HL-60/S4 treated with retinoic acid at 250 ng/mL for 4 days and 3 days (cell line): ENCODE results near the gene MARCOL.

Experiments
- in situ Hi-C: fragments of 300-500 bp; cut with MboI; formaldehyde crosslinking; loops from 2 replicates; pipeline ENCODE4 v1.7.0; 2022; ENCODE audit warnings: low sequenced_read_pairs

Gene MARCOL, protein sequence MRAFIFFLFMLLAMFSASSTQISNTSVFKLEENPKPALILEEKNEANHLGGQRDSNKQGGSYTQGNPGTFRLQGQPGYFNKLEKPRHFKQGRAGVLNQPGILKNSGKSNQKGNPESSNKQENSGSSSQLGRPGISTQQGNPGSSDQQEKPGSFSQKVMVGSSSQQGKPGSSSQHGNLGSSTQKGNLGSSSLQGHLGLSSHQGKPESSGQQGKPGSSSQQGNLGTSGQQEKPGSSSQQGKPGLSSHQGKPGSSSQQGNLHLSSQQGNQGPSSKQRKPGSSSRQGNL

DNA sequence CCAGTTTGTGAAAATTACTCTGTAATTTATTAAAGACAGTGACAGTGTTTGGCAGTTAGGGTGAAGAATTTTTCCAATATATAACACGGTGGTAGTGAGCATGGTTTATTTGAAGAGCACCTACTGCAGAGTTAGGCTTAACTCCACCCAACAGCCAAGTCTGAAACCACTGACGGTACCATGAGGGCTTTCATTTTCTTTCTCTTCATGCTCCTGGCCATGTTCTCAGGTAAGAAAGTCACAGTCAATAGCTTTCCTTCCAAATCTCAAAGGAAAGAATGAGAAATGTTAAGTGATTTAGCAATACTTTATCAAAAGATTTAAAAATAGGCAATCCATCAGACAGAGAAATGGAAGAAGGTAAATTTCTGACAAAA is at the start of gene MARCOL:
Gene MARCOL (plus strand): TSS at position 108 of the 377 bp plus-strand sequence. CDS start 73 bp downstream, at position 181.
- in situ Hi-C loops: no loop called here

DNA sequence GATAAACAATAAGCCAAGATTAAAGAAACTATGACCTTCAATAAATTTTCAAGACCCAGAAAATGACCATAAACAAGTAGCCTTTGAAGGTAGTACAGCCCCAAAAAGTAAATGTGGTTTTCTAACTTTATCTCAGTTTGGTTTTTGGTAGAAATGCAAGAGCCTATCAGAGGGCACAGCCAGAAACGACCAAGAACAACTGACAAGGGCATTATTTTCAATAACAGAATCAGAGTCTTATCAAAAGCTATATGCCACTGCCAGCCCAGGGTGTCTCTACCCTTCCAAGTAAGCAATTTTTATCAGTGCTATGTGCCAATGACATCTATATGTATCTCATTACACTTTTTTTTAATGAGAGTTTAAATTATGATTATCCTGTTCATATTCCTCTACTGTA is 47.3 kb upstream of the MARCOL start:
- in situ Hi-C loops: loop anchor here (25.0 kb wide), 1 partner anchor 546 kb away; no protein-coding TSS in a partner anchor

DNA sequence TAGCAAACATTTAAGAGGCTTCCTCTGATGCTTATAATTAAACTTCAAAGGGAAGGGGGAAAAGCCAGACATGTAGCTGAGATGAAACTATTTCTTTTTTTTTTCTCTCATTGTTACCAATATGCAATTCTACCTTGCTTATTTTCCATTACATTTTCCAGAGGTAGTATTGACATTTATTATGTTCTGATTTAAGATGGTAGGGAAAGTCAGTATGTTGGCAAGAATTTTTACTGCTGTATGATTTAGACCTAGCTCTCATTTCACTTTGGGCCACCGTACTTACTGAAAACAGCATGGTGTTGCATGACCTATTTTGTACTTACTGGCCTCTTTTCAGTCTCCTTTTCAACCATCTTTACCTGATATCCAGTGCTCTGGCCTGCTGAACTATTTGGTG is 45.1 kb upstream of the MARCOL start:
- in situ Hi-C loops: loop anchor here (25.0 kb wide), 1 partner anchor 544 kb away; no protein-coding TSS in a partner anchor

DNA sequence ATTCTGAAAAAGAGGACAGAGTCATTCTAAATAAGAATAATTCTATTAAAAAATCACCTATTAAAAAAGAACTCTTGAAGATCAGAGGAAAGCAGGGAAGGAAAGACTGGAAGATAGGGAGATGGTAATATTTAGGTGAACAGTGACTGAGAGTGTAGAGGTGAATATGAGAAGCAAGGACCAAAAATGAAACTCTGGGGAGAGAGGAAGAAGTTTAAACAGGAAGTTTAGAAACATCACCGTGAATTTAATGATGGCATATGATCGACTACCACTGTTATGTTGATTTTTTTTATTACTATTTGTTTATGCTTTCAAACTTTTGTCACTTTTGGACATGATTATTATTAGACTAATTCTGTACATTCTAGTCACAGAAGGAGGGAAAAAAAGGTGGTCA is 37.2 kb upstream of the MARCOL start:
- in situ Hi-C loops: no loop called here

DNA sequence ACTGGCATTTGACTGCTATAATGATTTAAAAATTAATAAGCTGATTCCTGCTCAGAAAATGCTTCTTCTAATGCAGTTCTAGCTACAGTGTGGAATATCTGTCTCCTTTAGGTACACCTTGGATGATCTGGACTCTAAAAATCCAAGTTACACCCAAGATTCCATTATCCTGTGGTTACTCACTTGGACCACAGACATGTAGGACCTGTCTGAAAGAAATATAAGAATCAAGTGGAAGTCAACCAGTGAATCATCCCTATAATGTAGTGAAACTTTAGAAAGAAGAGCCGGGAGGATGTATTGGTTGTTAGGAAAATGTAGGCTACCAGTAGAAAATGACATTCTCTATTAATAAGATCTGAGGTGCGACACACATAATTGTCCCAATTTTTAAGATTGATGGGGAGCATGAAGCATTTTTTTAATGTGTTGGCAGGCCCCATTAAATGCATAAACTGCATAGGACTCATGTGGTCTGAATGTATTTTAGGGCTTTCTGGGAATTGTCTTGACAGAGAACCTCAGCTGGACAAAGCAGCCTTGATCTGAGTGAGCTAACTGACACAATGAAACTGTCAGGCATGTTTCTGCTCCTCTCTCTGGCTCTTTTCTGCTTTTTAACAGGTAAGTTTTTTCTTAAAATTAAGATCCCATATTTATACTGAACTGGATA is 35.7 kb upstream of the MARCOL start, which contains the start of gene SPINK6:
Gene SPINK6 (plus strand): TSS at position 512 of the 673 bp plus-strand sequence. CDS start 55 bp downstream, at position 567.
- in situ Hi-C loops: no loop called here

DNA sequence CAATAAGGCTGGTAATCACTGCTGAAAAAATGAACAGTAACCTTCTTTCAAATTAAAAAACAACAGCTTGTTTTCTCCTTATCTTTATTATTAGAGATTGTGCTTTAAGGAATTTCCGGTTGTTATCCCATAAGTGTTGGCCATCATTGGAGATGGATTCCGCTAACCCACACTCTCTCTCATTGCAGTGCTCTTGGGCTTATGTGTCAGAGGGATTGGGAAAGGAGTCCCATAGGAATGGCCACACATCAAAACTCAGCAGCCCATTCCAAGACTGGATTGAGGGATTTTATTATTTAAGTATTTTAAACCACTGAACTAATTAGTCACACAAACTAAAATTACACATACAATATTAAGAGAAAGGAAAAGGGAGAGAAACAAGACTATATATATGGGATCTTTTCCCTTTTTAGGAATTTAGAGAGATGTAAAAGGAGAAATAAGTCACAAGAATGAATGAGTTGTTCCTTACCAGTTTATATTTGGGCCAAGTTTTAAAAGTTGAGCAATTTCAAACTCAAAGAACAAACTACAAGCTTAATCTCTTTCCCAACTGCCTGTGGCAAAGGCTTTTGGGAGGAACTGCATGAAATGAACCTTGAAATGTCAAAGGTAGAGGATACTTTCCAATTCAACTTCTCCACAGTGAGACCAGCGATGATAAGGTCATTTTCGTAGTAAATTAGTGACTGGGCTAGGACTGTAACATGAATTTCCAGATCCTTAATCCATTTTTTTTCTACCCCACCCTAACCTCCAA is 33.1 kb upstream of the MARCOL start:
- in situ Hi-C loops: no loop called here

DNA sequence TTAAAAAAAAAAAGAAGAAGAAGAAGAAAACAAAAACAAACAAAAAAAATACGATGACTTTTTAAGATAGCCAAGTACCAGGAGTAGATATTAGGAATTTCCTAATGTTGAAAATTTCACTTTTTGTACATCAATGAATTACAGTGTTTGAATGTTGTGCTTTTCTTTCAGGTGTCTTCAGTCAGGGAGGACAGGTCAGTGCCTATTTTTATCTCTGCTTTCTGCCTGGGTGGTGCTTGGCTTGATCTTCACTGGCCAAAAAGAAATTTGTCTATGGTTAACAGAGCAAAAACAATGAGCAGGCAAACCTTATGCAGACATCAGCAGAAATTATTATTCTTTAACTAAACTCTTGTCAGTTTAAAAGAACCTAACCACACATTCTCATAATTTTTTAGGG is 32.5 kb upstream of the MARCOL start:
- in situ Hi-C loops: no loop called here

DNA sequence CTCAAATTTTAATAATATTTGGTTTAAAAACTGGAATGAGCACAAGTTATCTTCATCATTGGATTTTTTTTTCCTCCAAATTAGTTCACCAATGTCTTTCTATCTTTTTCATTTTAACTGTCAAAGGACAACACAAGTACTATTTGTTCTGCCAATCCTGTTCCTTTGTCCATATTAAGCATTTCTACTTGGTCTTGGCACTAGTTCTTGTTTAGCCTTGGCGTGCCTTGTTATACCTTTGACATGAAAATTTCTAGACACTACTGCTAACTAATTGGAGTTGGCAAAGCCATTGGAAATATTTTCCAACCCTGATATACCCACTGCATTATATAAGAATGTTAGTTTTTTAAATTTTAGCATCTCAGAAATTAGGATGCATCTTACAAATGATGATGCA is 31.7 kb upstream of the MARCOL start:
- in situ Hi-C loops: no loop called here

DNA sequence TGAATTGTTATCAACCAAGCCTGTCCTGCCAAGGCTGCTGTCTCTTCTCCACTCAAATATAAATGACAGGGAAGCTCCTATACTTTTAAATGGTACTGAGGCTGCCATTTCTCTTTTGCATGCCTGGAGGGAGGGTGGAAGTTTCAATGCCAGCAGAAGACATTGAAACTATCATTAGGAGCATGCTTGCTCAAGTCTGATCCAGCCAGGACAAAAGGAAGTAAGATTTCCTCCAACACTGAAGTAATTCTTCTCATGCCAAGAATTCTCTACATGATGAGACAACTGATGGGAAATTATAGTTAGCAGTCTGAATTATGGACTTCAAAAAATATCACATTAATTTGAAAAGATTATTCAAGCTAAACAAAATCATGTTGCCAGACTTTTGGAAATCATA is 30.1 kb upstream of the MARCOL start:
- in situ Hi-C loops: no loop called here

DNA sequence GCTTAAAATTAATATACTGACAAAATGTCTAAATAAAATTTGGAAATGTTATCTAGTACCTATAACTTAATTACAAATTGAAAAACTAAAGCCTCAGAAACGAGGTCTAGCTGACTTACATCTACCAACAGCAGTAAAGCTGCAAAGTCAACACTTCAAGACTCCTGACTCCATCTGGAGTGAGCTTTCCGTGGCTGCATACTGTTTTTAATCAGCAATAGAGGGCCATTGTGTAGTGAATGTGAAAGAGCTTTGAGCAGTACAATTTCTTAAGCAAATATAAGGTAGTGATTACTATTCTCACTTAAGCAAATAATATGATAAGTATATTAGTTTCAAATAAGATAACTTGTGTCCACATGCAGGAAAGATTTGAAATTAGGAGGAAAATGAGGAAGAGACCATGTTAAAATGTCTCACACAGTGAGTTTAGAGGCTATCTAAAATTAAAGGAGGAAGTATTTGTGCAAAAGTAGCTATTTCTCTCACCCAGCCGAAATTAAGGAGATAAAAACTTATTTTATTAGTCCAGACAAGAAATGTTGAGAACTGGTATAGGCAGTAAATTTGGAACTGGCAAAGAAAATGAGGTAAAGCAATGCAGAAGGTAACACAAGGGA is 29.1 kb upstream of the MARCOL start:
- in situ Hi-C loops: no loop called here

DNA sequence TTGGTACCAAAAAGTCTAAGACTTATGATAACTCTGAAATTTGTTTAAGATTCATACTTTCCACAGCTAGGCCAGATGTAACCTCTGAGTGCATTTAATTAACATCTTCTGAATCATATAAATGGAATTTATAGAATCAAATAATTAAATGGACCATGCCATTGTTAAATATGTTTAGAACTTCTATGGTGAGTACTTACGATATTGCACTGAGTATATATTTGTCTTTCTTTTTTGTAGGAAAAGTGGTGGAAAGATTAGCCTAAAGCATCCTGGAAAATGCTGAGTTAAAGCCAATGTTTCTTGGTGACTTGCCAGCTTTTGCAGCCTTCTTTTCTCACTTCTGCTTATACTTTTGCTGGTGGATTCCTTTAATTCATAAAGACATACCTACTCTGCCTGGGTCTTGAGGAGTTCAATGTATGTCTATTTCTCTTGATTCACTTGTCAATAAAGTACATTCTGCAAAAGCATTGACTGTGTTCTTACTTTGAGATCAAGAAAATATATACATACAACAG is 23.6 kb upstream of the MARCOL start:
- in situ Hi-C loops: no loop called here

DNA sequence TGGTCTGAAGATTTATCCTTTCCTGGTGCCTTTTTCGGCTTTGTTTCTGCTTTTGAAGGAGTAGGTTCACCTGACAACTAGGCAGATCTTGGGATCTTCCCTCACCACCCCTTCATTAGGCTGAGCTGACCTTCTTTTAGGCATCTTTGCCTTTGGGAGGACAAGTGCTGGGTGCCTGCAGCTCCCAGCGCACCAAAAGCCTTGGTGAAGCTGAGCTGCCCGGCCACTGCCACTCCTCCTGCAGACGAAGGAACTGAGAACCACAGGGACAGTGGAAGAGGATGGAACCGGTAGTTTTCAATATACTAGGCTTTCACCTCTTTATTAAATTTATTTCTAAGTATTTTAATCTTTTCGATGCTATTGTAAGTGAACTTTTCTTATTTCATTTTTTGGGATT is 16.8 kb upstream of the MARCOL start:
- in situ Hi-C loops: no loop called here

DNA sequence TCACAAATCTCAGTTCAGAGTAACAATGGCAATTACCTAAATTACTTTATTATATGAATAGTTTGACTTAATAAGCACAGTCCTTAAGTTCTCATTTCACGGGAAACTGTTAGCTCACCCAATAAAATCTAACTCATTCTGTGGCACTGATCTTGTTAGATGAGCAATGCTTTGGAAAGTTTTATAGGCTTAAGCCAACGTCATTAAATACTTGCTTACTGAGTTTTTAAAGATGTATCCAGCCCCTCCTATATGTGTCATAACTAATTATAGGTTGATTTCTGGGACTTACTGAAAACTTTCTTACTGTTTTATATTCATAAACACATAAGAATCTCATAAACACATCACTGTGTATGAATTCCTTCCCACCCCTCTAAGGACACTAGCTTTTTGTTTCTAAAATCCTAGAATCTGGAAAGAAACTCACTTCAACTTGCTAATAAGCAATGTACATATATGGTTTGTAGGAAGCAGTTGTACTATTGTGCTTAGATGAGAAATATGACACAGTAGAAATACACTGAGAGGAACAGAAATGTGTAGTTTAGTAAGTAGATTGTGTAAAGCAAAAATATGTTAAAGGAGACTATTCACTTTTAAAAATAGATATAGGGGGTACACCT is 14.1 kb upstream of the MARCOL start:
- in situ Hi-C loops: no loop called here

DNA sequence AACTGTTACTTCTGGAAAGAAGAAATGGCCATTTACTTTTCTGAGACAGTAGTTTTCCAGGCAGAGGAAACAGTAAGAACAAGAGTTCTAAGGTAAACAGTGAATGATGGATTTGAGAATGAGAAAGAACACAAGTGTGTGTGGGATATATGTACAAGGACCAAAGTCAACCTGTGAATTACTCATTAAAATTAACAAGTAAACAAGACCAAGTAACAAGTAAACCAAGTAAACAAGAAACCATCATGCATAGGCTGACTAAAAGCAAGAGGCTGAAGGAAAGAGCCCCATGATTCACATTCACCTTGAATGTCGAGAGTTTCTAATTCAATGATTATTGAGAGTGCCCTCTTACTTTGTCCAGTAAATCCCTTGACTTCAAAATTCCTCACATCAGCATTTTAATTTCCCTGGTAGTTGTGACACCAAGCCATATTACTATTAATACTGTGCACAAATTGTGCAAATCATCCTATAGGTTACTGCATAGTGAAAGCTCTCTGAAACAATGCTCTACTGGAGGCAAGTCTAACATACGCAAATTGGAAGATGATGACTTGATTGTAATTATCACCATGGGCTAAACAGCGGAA is 9.8 kb upstream of the MARCOL start:
- in situ Hi-C loops: no loop called here

DNA sequence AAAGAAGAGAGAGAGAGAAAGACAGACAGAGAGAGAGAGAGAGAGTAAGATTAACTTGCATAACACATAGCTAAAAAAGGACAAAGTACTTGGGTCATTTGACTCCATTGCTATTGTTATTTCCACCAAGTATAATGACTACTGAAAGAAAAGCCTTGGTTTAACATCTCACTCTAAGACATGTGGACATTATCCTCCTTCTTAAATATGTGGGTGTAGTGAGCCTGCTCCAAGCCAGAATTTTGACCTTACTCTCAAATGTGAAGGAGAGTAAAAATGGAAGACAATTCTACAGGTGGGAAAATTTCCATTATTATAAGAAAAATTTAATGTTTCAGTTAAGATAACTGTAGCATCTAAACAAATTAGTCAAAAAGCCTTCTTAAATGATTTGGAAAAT is 8.5 kb upstream of the MARCOL start:
- in situ Hi-C loops: no loop called here

DNA sequence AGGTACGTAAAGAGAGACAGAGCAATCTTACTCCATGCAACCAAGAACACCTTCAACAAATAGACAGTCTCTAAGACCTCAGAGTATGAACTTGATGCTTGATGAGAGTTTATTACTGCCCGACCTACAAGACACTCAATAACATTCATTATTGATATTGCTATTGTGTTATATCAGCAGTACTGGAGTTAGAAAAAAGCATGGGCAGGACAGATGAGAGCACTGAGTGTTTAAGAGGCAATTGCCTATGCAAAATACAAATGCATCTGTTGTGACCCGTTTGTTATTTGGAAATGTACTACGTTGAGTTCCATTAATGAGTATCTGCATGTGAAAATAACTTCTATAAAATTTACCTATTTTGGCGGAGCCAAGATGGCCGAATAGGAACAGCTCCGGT is 8.1 kb upstream of the MARCOL start:
- in situ Hi-C loops: no loop called here

DNA sequence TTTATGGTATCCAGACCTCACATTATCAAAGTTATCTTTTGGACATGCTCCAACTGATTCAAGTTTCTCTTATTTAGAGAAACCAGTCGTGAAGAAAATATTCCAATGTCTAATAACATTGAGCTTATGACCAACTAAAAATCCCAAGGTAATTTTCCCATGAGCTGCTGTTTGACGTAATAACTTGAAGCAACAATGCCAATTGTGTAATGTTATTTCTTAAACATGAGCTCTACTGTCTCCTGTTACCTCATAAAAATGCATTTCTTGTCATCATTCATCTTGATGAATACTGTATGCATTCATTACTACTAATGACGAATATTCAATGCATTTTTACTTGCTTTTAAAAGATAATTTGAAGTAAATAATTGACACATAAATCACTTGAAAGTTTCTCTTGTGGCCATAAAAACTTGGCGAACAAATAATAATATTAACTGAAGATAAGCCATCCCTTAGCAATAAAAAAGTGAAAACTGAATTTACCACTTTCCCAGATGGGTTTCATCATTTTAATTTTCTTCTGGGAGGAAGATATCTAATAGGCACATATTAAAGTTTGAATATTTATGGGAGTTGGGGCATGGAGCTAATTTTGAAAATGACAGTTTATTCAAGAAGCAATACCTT is 424 bp upstream of the MARCOL start:
- in situ Hi-C loops: no loop called here

DNA sequence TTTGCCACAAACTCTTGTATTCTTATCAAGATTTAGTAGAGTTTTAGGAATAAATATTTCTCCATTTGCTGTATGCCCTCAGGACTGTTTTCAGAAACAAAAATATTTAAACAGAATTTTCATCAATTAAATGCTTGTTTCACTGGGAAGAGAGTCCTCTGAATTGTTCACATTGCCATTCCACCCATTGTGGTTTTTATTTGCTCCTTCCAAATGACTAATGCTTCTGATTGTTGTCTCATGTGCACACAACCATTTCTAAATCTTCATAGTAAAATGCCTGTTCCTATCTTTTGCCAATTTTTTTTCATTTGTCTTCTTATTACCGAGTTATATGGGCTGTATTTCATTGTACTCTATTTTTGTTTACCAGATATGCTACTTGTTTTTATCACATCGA is 10.6 kb downstream of the MARCOL start:
- in situ Hi-C loops: no loop called here

DNA sequence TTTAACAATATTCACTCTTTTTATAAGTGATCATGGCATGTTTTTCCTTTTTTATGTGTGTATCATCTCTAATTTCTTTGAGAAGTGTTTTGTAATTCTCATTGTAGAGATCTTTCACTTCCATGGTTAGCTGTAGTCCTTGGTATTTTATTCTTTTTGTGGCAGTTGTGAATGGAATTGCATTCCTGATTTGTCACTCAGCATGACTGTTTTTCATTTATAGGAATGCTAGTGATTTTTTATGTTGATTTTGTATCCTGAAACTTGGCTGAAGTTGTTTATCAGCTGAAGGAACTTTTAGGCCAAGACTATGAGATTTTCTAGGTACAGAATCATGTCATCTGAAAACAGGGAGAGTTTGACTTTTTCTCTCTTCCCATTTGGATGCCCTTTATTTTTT is 17.1 kb downstream of the MARCOL start:
- in situ Hi-C loops: no loop called here

DNA sequence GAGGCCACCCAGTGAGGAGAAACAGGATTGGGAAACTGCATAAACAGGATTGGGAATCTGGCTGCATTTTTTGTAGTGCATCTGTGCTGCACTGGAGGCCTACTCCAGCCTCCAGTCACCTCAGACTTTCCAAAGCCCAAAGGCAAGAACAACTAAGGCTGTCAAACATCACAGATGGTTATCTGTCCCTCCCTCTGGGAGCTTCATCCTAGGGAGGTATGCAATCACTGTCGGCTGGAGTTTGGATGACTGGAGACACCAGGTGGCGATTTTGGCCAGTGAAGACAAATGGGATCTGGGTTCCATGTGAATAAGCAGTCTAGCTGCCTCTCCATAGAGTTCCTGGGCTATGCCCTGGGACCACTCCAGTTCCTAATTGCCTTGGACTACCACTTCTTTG is 21.0 kb downstream of the MARCOL start:
- in situ Hi-C loops: no loop called here
